ENCODE measurements around the gene LAMA2. TPM values are rescaled to one million over a fixed set of nuclear protein-coding genes. Genes with fewer than 3 reads are reported as not detected.

Gene LAMA2
- total and polyA plus RNA-seq, 7 donors = 8.8 to 59.0 (median 27.3) TPM

DNA sequence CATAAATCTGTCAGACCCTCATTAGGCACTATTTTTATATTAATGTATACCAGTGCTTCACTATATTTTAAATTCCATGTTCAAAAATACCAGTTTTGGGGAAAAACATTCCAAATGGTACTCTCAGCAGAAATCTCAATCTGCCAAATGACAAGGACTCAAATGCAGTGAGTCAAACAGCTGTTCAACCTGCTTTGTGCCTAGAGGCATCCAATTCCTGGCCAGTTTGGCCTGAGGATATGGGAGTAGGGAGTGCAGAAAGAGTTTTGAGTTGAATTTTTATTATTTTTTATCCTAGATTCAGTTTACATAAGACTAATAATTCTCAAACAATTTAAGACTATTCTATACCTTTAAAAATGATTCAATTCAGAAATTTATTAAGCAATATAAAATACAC lies 216.8 kb downstream of the LAMA2 start:
- DNase-seq (no peak), ATAC-seq (no peak)
- no peaks in the 10 kb centered on the region for H3K27me3 ChIP-seq (ENCODE audit: insufficient read depth in 3 of 3, low read length in 2 of 3)
- H3K27ac ChIP-seq = no peak overlapping the region
- intact Hi-C loops (cut with DNase I) = no loop called here
- TF ChIP-seq, protein P1, sequence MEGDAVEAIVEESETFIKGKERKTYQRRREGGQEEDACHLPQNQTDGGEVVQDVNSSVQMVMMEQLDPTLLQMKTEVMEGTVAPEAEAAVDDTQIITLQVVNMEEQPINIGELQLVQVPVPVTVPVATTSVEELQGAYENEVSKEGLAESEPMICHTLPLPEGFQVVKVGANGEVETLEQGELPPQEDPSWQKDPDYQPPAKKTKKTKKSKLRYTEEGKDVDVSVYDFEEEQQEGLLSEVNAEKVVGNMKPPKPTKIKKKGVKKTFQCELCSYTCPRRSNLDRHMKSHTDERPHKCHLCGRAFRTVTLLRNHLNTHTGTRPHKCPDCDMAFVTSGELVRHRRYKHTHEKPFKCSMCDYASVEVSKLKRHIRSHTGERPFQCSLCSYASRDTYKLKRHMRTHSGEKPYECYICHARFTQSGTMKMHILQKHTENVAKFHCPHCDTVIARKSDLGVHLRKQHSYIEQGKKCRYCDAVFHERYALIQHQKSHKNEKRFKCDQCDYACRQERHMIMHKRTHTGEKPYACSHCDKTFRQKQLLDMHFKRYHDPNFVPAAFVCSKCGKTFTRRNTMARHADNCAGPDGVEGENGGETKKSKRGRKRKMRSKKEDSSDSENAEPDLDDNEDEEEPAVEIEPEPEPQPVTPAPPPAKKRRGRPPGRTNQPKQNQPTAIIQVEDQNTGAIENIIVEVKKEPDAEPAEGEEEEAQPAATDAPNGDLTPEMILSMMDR (IDR thresholded peaks at IDR 0.05) = no peak
- H3K9me3 ChIP-seq = no peaks in the 10 kb centered on the region
- no peaks in the 10 kb centered on the region for H3K36me3 ChIP-seq (ENCODE audit: insufficient read depth in 1 of 2, low read depth in 1 of 2)
- no peak overlapping the region for H3K4me3 ChIP-seq
- H3K4me1 ChIP-seq = no peaks in the 10 kb centered on the region

DNA sequence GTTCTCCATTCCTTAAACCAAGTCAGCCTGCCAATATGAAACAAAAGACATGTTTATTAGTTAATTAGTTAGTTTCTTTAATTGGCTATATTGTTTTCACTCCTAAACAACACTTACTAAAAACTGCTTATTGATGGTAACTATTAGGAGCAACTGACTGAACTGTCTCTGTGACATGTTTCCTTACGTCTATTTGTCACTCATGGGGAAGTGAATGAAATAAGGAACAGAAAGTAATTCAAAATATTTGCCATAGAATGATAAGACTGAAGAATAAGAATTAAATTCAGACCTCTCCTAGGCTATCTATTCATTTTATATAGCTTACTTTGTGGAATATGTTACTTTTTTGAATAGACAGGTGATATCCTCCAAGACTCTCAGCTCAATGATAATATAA lies 217.2 kb downstream of the LAMA2 start:
- no peak for ATAC-seq
- Histone ChIP-seq H3K4me1 (no peaks in the 10 kb centered on the region), H3K27ac (no peak overlapping the region), H3K9me3 (no peaks in the 10 kb centered on the region), H3K4me3 (no peak overlapping the region), H3K36me3 (ENCODE audit: insufficient read depth in 1 of 2, low read depth in 1 of 2) (no peaks in the 10 kb centered on the region), H3K27me3 (ENCODE audit: insufficient read depth in 3 of 3, low read length in 2 of 3) (no peaks in the 10 kb centered on the region)
- intact Hi-C loops (cut with DNase I) = no loop called here
- 86 to 94% (median 92%) methylated on average over 1 of the region's 1 CpG for WGBS, 3 donors
- TF ChIP-seq, protein P1 (IDR thresholded peaks at IDR 0.05) = no peak
- DNase-seq = no peak

DNA sequence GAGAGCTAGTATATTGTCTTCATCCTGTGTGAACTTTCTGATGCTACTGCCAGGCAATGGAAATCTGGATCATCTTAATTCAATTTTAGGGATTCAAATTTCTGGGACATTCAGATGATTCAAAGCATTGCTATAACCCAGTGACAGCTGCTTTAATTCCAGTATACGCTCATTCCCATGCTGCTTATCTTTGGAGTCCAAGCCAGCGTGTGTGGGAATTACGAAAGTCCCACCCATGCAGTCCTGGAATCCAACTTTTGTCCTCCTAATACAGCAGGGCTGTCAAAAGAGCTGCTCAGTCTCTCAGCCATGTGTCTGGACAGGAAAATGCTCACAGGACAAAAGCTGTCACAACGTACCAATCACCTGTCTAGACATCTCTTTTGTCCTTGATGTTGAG lies 219.8 kb downstream of the LAMA2 start:
- Histone ChIP-seq H3K27ac (no peak overlapping the region), H3K27me3 (ENCODE audit: insufficient read depth in 3 of 3, low read length in 2 of 3) (no peaks in the 10 kb centered on the region), H3K9me3 (no peaks in the 10 kb centered on the region), H3K4me3 (no peak overlapping the region), H3K36me3 (ENCODE audit: insufficient read depth in 1 of 2, low read depth in 1 of 2) (no peaks in the 10 kb centered on the region), H3K4me1 (no peaks in the 10 kb centered on the region)
- intact Hi-C loops (cut with DNase I) = no loop called here
- DNase-seq = peak in 1 of 2 donors; percentile 41
- TF ChIP-seq, protein P1 (IDR thresholded peaks at IDR 0.05) = no peak
- WGBS, 3 donors = 37 to 50% (median 37%) methylated on average over 4 of the region's 4 CpGs
- peak in 3 of 4 donors; percentile 67 to 74 (median 74) for ATAC-seq

DNA sequence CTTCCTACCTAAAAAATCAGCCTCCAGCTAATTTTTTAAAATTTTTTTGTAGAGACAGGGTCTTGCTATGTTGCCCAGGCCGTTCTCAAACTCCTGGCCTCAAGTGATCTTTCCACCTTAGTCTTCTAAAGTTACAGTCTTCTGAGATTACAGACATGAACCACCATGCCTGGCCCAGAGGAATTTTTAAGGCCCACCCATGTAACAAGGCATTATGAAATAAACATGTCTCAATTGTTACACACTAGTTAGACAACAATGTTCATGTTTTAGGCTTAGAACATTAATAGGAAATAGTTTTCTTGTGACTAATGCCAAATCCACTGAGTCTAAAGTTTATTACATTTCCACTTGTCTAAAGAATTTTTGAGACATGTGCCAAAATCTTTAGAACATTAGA lies 221.2 kb downstream of the LAMA2 start:
- H3K9me3 ChIP-seq = no peaks in the 10 kb centered on the region
- no peak overlapping the region for H3K4me3 ChIP-seq
- TF ChIP-seq, protein P1 (IDR thresholded peaks at IDR 0.05) = no peak
- intact Hi-C loops (cut with DNase I) = no loop called here
- no peaks in the 10 kb centered on the region for H3K36me3 ChIP-seq (ENCODE audit: insufficient read depth in 1 of 2, low read depth in 1 of 2)
- peak in 3 of 4 donors; percentile 47 to 73 (median 69) for ATAC-seq
- no peaks in the 10 kb centered on the region for H3K27me3 ChIP-seq (ENCODE audit: insufficient read depth in 3 of 3, low read length in 2 of 3)
- no peak for DNase-seq
- no peaks in the 10 kb centered on the region for H3K4me1 ChIP-seq
- no peak overlapping the region for H3K27ac ChIP-seq
- WGBS, 3 donors = 37 to 75% (median 41%) methylated on average over 1 of the region's 1 CpG

DNA sequence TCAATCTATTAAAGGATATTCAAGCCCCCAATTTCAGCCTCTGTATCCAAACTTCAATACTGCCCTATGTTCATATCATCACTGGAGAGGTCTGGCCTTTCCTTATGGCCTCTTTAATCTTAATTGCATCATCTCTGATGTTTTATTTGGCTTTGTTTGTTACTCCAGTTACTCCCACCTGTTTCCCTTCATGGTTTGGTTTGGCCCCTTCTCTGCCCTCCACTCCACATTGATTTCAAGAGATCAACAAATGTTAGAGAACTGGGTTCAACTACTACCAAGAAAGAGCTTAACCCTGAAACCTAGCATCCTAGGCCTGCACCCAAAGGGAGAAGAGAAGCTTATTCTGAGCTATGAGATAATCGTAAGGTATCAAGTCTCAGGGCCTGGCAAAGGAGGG lies 221.6 kb downstream of the LAMA2 start:
- intact Hi-C loops (cut with DNase I) = no loop called here
- no peak for DNase-seq
- TF ChIP-seq, protein P1 (IDR thresholded peaks at IDR 0.05) = no peak
- Histone ChIP-seq H3K36me3 (ENCODE audit: insufficient read depth in 1 of 2, low read depth in 1 of 2) (no peaks in the 10 kb centered on the region), H3K27ac (no peak overlapping the region), H3K27me3 (ENCODE audit: insufficient read depth in 3 of 3, low read length in 2 of 3) (no peaks in the 10 kb centered on the region), H3K4me1 (no peaks in the 10 kb centered on the region), H3K4me3 (no peak overlapping the region), H3K9me3 (no peaks in the 10 kb centered on the region)
- ATAC-seq = peak in 3 of 4 donors; percentile 17 to 52 (median 29)
- 49 to 79% (median 61%) methylated on average over 1 of the region's 1 CpG for WGBS, 3 donors
